HCT116 (cell line): Measurements from ENCODE around the gene MYH10. TPM values are rescaled to one million over a fixed set of nuclear protein-coding genes. Genes with fewer than 3 reads are reported as not detected.

ENCODE experiments used
- ATAC-seq: fragments of 200-7000 bp; cut with Tn5 transposase; 2 replicates; pipeline ENCODE4 v1.9.1; 2020; ENCODE audit warnings: mild to moderate bottlenecking, moderate library complexity
- BruUV-seq: library from RNA; stranded (reverse); fragments of 400-500 nt; replicated peaks from 2 replicates; lab custom pipeline; 2021; lab: Mats Ljungman, UMichigan
- CTCF ChIA-PET: fragments of 300-600 bp; sonication (Branson Sonifier 250); formaldehyde crosslinking; loops from one replicate; lab custom pipeline; 2021; ENCODE audit warnings: antibody characterized with exemption; lab: Charles Lee
- POLR2A ChIA-PET: fragments of 300-600, 350-600 bp; sonication (Branson Sonifier 250); formaldehyde crosslinking; loops from one replicate; lab custom pipeline; 2021; ENCODE audit warnings: antibody characterized with exemption; lab: Charles Lee
- RAD21 ChIA-PET, 2 experiments: fragments of 300-600 bp; sonication (Branson Sonifier 250); formaldehyde crosslinking; loops; one replicate each; lab custom pipeline; 2023; ENCODE audit warnings: low total read pairs in 2 of 2; ENCODE audit not compliant: uncharacterized antibody in 2 of 2, unreplicated experiment in 2 of 2, low non-redundant PET in 1 of 2; lab: Charles Lee
- DNase-seq: peaks from one replicate; pipeline ENCODE4 v3.0.0-alpha.2; 2010; ENCODE audit warnings: low read depth, low spot score
- H2AFZ ChIP-seq: fragments of 200-600 bp; shearing (Covaris generic), sonication (generic); 2 replicates; pipeline ENCODE4 v1.6.1; 2017; ENCODE audit warnings: low read depth, mixed run types, mixed read lengths, antibody characterized with exemption, low read length; ENCODE audit not compliant: poor library complexity, severe bottlenecking
- H3K27ac ChIP-seq: 2 replicates; pipeline ENCODE4 v1.5.1; 2012; ENCODE audit warnings: low read depth, low read length
- H3K27me3 ChIP-seq: fragments of 200-600 bp; sonication (generic); 2 replicates; pipeline ENCODE4 v1.6.1; 2016; ENCODE audit warnings: mixed run types, low read length, mixed read lengths; ENCODE audit not compliant: insufficient read depth
- H3K36me3 ChIP-seq, 2 experiments: fragments of 200-500 bp in 1 of 2; fragments of 200-600 bp in 1 of 2; sonication (Bioruptor generic) in 1 of 2; sonication (generic) in 1 of 2; 2 replicates each; pipeline versions ENCODE4 v1.5.1 to v1.6.1; 2014 to 2016; ENCODE audit warnings: low read length in 2 of 2, inconsistent platforms in 1 of 2, mixed read lengths in 1 of 2, mixed run types in 1 of 2; ENCODE audit not compliant: insufficient read depth in 2 of 2, control insufficient read depth in 1 of 2
- H3K4me1 ChIP-seq, 2 experiments: fragments of 200-600 bp in 1 of 2; sonication (generic) in 1 of 2; 2 replicates each; pipeline versions ENCODE4 v1.5.1 to v1.6.1; 2012 to 2017; ENCODE audit warnings: low read length in 2 of 2, inconsistent platforms in 1 of 2, mild to moderate bottlenecking in 1 of 2, mixed read lengths in 1 of 2, mixed run types in 1 of 2, moderate library complexity in 1 of 2; ENCODE audit not compliant: insufficient read depth in 2 of 2, control insufficient read depth in 1 of 2
- H3K4me2 ChIP-seq: fragments of 200-600 bp; sonication (generic); 2 replicates; pipeline ENCODE4 v1.6.1; 2017; ENCODE audit warnings: mixed run types, low read length, mixed read lengths
- H3K4me3 ChIP-seq, 2 experiments: fragments of 200-600 bp in 1 of 2; sonication (generic) in 1 of 2; replicated peaks in 1 of 2; 2 replicates each; pipeline ENCODE4 v1.5.1; 2011 to 2016; ENCODE audit warnings: low read length in 2 of 2, control low read depth in 1 of 2, low read depth in 1 of 2, mild to moderate bottlenecking in 1 of 2, mixed read lengths in 1 of 2, mixed run types in 1 of 2
- H3K79me2 ChIP-seq: fragments of 200-600 bp; sonication (generic); 2 replicates; pipeline ENCODE4 v1.6.1; 2017; ENCODE audit warnings: mild to moderate bottlenecking, mixed run types, low read length, moderate library complexity, mixed read lengths; ENCODE audit not compliant: insufficient read depth
- H3K9ac ChIP-seq: fragments of 200-600 bp; sonication (generic); 2 replicates; pipeline ENCODE4 v1.6.1; 2016; ENCODE audit warnings: low read length, mixed read lengths
- H3K9me2 ChIP-seq: fragments of 200-600 bp; sonication (generic), shearing (Covaris generic); 2 replicates; pipeline ENCODE4 v1.6.1; 2017; ENCODE audit warnings: mixed run types, mild to moderate bottlenecking, moderate library complexity; ENCODE audit not compliant: insufficient read depth
- H3K9me3 ChIP-seq, 2 experiments: fragments of 200-500 bp in 1 of 2; fragments of 200-600 bp in 1 of 2; sonication (Bioruptor generic) in 1 of 2; sonication (generic) in 1 of 2; 2 replicates each; pipeline ENCODE4 v1.6.1; 2014 to 2017; ENCODE audit warnings: low read length in 2 of 2, mixed read lengths in 2 of 2, inconsistent platforms in 1 of 2, low read depth in 1 of 2, mild to moderate bottlenecking in 1 of 2, mixed run types in 1 of 2, moderate library complexity in 1 of 2; ENCODE audit not compliant: control insufficient read depth in 1 of 2, insufficient read depth in 1 of 2
- H4K20me1 ChIP-seq: fragments of 200-600 bp; sonication (generic), shearing (Covaris generic); 2 replicates; pipeline ENCODE4 v1.6.1; 2017; ENCODE audit warnings: mixed run types, mild to moderate bottlenecking, moderate library complexity; ENCODE audit not compliant: insufficient read depth
- ATF3 ChIP-seq: IDR thresholded peaks from 2 replicates; pipeline ENCODE4 v1.6.1; 2012
- CBX3 ChIP-seq: IDR thresholded peaks from 2 replicates; pipeline ENCODE4 v1.6.1; 2012; ENCODE audit warnings: low read depth
- CEBPB ChIP-seq: IDR thresholded peaks from 2 replicates; pipeline ENCODE4 v1.6.1; 2012; ENCODE audit warnings: low read depth
- EGR1 ChIP-seq: IDR thresholded peaks from 2 replicates; pipeline ENCODE4 v1.6.1; 2012; ENCODE audit warnings: low read depth
- ELF1 ChIP-seq: IDR thresholded peaks from 2 replicates; pipeline ENCODE4 v1.6.1; 2012; ENCODE audit warnings: low read depth, borderline replicate concordance
- EZH2 ChIP-seq: fragments of 200-600 bp; sonication (generic); IDR thresholded peaks from 2 replicates; pipeline ENCODE4 v1.6.1; 2017; ENCODE audit warnings: antibody characterized with exemption, mixed run types
- EZH2phosphoT487 ChIP-seq: fragments of 200-600 bp; IDR thresholded peaks from 2 replicates; pipeline ENCODE4 v1.6.1; 2018; ENCODE audit warnings: antibody characterized with exemption, borderline replicate concordance
- FOSL1 ChIP-seq: IDR thresholded peaks from 2 replicates; pipeline ENCODE4 v1.6.1; 2012; ENCODE audit warnings: low read depth
- MAX ChIP-seq: IDR thresholded peaks from 2 replicates; pipeline ENCODE4 v1.6.1; 2012
- POLR2AphosphoS5 ChIP-seq: IDR thresholded peaks from 2 replicates; pipeline ENCODE4 v1.6.1; 2011; ENCODE audit warnings: mild to moderate bottlenecking, low read depth, low read length, moderate library complexity
- RAD21 ChIP-seq: IDR thresholded peaks from 2 replicates; pipeline ENCODE4 v1.6.1; 2012; ENCODE audit warnings: low read depth, mild to moderate bottlenecking
- SIN3A ChIP-seq: IDR thresholded peaks from 2 replicates; pipeline ENCODE4 v1.6.1; 2012; ENCODE audit warnings: low read depth
- SP1 ChIP-seq: IDR thresholded peaks from 2 replicates; pipeline ENCODE4 v1.6.1; 2012; ENCODE audit warnings: low read depth
- TCF7L2 ChIP-seq: IDR thresholded peaks from 2 replicates; pipeline ENCODE4 v1.7.0; 2011; ENCODE audit warnings: borderline replicate concordance, inconsistent platforms; ENCODE audit not compliant: insufficient read depth, insufficient read length; ENCODE audit errors: extremely low read depth
- YY1 ChIP-seq: IDR thresholded peaks from 2 replicates; pipeline ENCODE4 v1.6.1; 2011; ENCODE audit warnings: low read length, low read depth, moderate library complexity, mild to moderate bottlenecking; ENCODE audit not compliant: insufficient replicate concordance; ENCODE audit errors: extremely low read depth
- ZFX ChIP-seq: fragments of 450-650 bp; IDR thresholded peaks from 2 replicates; pipeline ENCODE4 v1.6.1; 2017
- ZNF274 ChIP-seq: fragments of 200-500 bp; sonication (Bioruptor generic); IDR thresholded peaks from 2 replicates; pipeline ENCODE4 v1.6.1; 2014; ENCODE audit warnings: mild to moderate bottlenecking, low read depth, low read length, inconsistent platforms
- intact Hi-C: fragments of 100-400 bp; cut with micrococcal nuclease; formaldehyde crosslinking; loops from 2 replicates; pipeline ENCODE4 v1.10.0; 2022
- total RNA-seq: library from RNA; stranded (reverse); gene quantifications from one replicate; pipeline ENCODE4 v1.2.1, GENCODE V29; 2021; ENCODE audit not compliant: unreplicated experiment
- TF ChIP-seq, protein P1 (sequence below): IDR thresholded peaks from 2 replicates; pipeline ENCODE4 v1.6.1; 2011; ENCODE audit warnings: mild to moderate bottlenecking, low read length, moderate library complexity; ENCODE audit not compliant: insufficient replicate concordance; ENCODE audit errors: extremely low read depth

Gene MYH10
- total RNA-seq, 1 experiment from 2014 or later = 39.2 TPM

- BruUV-seq = no TSS peak
- CTCF ChIA-PET = no interaction called here
- no peak for ATAC-seq
- RAD21 ChIA-PET = no interaction called here
- no peaks in the 10 kb centered on the region for H3K9me3 ChIP-seq
- H2AFZ ChIP-seq = no peak overlapping the region
- H3K9me2 ChIP-seq = no peaks in the 10 kb centered on the region
- no peak overlapping the region for H3K9ac ChIP-seq
- H3K27me3 ChIP-seq = 0 out of 2 replicates have a peak, but pooled peaks cover 3% of the 10 kb centered on the region
- TF ChIP-seq EGR1 (no peak), CBX3 (no peak), EZH2phosphoT487 (no peak), EZH2 (no peak), POLR2AphosphoS5 (no peak), ZFX (no peak), TCF7L2 (no peak), ZNF274 (no peak), SIN3A (no peak), MAX (no peak), ATF3 (no peak), ELF1 (no peak), CEBPB (no peak), RAD21 (no peak), FOSL1 (no peak), SP1 (no peak), YY1 (no peak)
- TF ChIP-seq, protein P1, sequence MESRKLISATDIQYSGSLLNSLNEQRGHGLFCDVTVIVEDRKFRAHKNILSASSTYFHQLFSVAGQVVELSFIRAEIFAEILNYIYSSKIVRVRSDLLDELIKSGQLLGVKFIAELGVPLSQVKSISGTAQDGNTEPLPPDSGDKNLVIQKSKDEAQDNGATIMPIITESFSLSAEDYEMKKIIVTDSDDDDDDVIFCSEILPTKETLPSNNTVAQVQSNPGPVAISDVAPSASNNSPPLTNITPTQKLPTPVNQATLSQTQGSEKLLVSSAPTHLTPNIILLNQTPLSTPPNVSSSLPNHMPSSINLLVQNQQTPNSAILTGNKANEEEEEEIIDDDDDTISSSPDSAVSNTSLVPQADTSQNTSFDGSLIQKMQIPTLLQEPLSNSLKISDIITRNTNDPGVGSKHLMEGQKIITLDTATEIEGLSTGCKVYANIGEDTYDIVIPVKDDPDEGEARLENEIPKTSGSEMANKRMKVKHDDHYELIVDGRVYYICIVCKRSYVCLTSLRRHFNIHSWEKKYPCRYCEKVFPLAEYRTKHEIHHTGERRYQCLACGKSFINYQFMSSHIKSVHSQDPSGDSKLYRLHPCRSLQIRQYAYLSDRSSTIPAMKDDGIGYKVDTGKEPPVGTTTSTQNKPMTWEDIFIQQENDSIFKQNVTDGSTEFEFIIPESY = no peak
- intact Hi-C loops = no loop called here
- POLR2A ChIA-PET = no interaction called here
- no peaks in the 10 kb centered on the region for H3K4me1 ChIP-seq
- H3K27ac ChIP-seq = no peak overlapping the region
- no peak overlapping the region for H3K4me3 ChIP-seq
- H4K20me1 ChIP-seq = no peaks in the 10 kb centered on the region
- DNase-seq = no peak
- no peak overlapping the region for H3K4me2 ChIP-seq
- no peaks in the 10 kb centered on the region for H3K79me2 ChIP-seq
- no peaks in the 10 kb centered on the region for H3K36me3 ChIP-seq
Measured at GRCh38 chr17:8654822-8655221, 24.3 kb upstream of the MYH10 start.
